IMR-90 (cell line): ENCODE results near the gene UBASH3B.

Experiments used
- BHLHE40 ChIP-seq: fragments of 150-350 bp; IDR thresholded peaks from 2 replicates; pipeline ENCODE4 v1.6.1; 2016; ENCODE audit warnings: mild to moderate bottlenecking, low read depth, low read length
- CEBPB ChIP-seq: IDR thresholded peaks from 2 replicates; pipeline ENCODE4 v1.6.1; 2012; ENCODE audit warnings: low read depth, low read length, improper control_type of control experiment
- FOS ChIP-seq: fragments of 150-350 bp; IDR thresholded peaks from 2 replicates; pipeline ENCODE4 v1.6.1; 2016; ENCODE audit warnings: low read depth, low read length
- MAFK ChIP-seq: IDR thresholded peaks from 2 replicates; pipeline ENCODE4 v1.6.1; 2012; ENCODE audit warnings: low read depth, low read length, improper control_type of control experiment
- MAZ ChIP-seq: IDR thresholded peaks from 2 replicates; pipeline ENCODE4 v1.6.1; 2012; ENCODE audit warnings: low read depth, mild to moderate bottlenecking, low read length, improper control_type of control experiment, moderate library complexity, borderline replicate concordance
- MXI1 ChIP-seq: IDR thresholded peaks from 2 replicates; pipeline ENCODE4 v1.6.1; 2012; ENCODE audit warnings: low read depth, mild to moderate bottlenecking, low read length, moderate library complexity, borderline replicate concordance
- POLR2A ChIP-seq: IDR thresholded peaks from 2 replicates; pipeline ENCODE4 v1.6.1; 2012; ENCODE audit warnings: mild to moderate bottlenecking, low read depth, low read length
- RAD21 ChIP-seq: IDR thresholded peaks from 2 replicates; pipeline ENCODE4 v1.6.1; 2012; ENCODE audit warnings: low read length, improper control_type of control experiment
- RCOR1 ChIP-seq: IDR thresholded peaks from 2 replicates; pipeline ENCODE4 v1.6.1; 2012; ENCODE audit warnings: mild to moderate bottlenecking, low read length, improper control_type of control experiment; ENCODE audit not compliant: insufficient replicate concordance
- RFX5 ChIP-seq: IDR thresholded peaks from 2 replicates; pipeline ENCODE4 v1.8.0; 2012; ENCODE audit warnings: low read depth, mild to moderate bottlenecking, low read length, moderate library complexity
- SMC3 ChIP-seq: fragments of 150-350 bp; IDR thresholded peaks from 2 replicates; pipeline ENCODE4 v1.6.1; 2016; ENCODE audit warnings: low read depth, mild to moderate bottlenecking, antibody characterized with exemption, low read length, moderate library complexity
- TF ChIP-seq, protein P1 (sequence below): conservative IDR thresholded peaks from 2 replicates; pipeline ENCODE4 v1.5.1; 2012; ENCODE audit warnings: mild to moderate bottlenecking, low read depth, low read length, improper control_type of control experiment
- TF ChIP-seq, protein P2 (sequence below): fragments of 150-350 bp; IDR thresholded peaks from 2 replicates; pipeline ENCODE4 v1.6.1; 2017; ENCODE audit warnings: mild to moderate bottlenecking, antibody characterized with exemption, low read length, low read depth

DNA sequence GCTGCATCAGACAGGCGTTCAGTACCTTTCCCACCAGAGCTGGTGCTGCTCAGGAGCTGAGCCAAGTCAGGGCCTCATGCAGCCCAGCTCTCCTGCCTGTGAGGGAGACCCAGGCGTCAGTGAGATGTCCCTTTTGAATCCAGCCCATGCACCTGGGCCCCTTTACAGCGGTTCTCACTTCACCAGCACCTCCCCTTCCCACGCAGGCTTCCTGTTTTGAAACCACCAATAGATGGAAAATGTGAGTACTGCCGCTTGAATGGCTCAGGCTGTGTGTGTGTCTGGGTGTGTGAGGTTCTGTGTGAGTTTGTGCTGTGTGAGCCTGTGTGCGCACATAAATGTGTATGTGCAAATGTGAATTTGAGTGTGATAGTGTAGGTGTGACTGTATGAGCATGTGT is 88.4 kb downstream of the UBASH3B start:
- TF ChIP-seq, protein P1, sequence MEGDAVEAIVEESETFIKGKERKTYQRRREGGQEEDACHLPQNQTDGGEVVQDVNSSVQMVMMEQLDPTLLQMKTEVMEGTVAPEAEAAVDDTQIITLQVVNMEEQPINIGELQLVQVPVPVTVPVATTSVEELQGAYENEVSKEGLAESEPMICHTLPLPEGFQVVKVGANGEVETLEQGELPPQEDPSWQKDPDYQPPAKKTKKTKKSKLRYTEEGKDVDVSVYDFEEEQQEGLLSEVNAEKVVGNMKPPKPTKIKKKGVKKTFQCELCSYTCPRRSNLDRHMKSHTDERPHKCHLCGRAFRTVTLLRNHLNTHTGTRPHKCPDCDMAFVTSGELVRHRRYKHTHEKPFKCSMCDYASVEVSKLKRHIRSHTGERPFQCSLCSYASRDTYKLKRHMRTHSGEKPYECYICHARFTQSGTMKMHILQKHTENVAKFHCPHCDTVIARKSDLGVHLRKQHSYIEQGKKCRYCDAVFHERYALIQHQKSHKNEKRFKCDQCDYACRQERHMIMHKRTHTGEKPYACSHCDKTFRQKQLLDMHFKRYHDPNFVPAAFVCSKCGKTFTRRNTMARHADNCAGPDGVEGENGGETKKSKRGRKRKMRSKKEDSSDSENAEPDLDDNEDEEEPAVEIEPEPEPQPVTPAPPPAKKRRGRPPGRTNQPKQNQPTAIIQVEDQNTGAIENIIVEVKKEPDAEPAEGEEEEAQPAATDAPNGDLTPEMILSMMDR: no peak
- TF ChIP-seq POLR2A (no peak), MAFK (no peak), RFX5 (no peak), SMC3 (no peak), RAD21 (no peak), BHLHE40 (no peak), MXI1 (no peak), FOS (no peak), RCOR1 (no peak), CEBPB (no peak), MAZ (no peak)
- TF ChIP-seq, protein P2, sequence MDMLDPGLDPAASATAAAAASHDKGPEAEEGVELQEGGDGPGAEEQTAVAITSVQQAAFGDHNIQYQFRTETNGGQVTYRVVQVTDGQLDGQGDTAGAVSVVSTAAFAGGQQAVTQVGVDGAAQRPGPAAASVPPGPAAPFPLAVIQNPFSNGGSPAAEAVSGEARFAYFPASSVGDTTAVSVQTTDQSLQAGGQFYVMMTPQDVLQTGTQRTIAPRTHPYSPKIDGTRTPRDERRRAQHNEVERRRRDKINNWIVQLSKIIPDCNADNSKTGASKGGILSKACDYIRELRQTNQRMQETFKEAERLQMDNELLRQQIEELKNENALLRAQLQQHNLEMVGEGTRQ: no peak
